ENCODE measurements around the gene FRAS1. TPM values are rescaled to one million over a fixed set of nuclear protein-coding genes. Genes with fewer than 3 reads are reported as not detected.

Gene FRAS1
- total RNA-seq, 1 experiment from 2014 or later, result 13.1 TPM

GRCh38 chr4:78379991-78380729 is 323.0 kb downstream of the FRAS1 start:
- ChIA-PET POLR2A (ENCODE audit: unreplicated experiment) (no interaction called here), CTCF (interaction anchor here (1.3 kb wide), 1 partner anchor 10 kb away, joined by 3 read pairs; no protein-coding TSS in a partner anchor)
- DNase-seq, result peak; percentile 18 to 48
- H3K9me2 ChIP-seq (ENCODE audit: insufficient read depth), result no peaks in the 10 kb centered on the region; the same call in 1 of the 2 replicates
- H4K20me1 ChIP-seq (ENCODE audit: insufficient read depth), result no peaks in the 10 kb centered on the region
- intact Hi-C loops (cut with micrococcal nuclease; ENCODE audit: unreplicated experiment), result no loop called here
- peaks cover 13% of the 10 kb centered on the region for H3K4me1 ChIP-seq (replicated peaks; ENCODE audit: insufficient read depth)
- no peaks in the 10 kb centered on the region for H3K9me3 ChIP-seq (ENCODE audit: insufficient read depth, low read depth)
- no peaks in the 10 kb centered on the region for H3K79me2 ChIP-seq (ENCODE audit: low read depth)
- BruUV-seq (replicated peaks), result no TSS peak
- no peak overlapping the region for H3K4me3 ChIP-seq
- no peak overlapping the region for H2AFZ ChIP-seq
- no peaks in the 10 kb centered on the region for H3F3A ChIP-seq (ENCODE audit: insufficient read depth, low read depth)
- no peaks in the 10 kb centered on the region for H3K27me3 ChIP-seq (ENCODE audit: insufficient read depth, low read depth)
- H3K4me2 ChIP-seq, result peak overlapping the region; percentile 47
- H3K36me3 ChIP-seq (ENCODE audit: low read depth), result no peaks in the 10 kb centered on the region
- H3K27ac ChIP-seq, result no peak overlapping the region
- TF ChIP-seq CTCF (conservative IDR thresholded peaks at IDR 0.05), result no peak
- no peak for TF ChIP-seq EZH2 (IDR thresholded peaks at IDR 0.05; ENCODE audit: low read depth)

- Histone ChIP-seq H3K27ac (no peak overlapping the region), H3K4me3 (no peak overlapping the region), H3K9me2 (ENCODE audit: insufficient read depth) (no peaks in the 10 kb centered on the region), H3K4me2 (no peak overlapping the region), H4K20me1 (ENCODE audit: insufficient read depth) (no peaks in the 10 kb centered on the region), H2AFZ (no peak overlapping the region), H3F3A (ENCODE audit: insufficient read depth, low read depth) (no peaks in the 10 kb centered on the region), H3K4me1 (replicated peaks; ENCODE audit: insufficient read depth) (no peaks in the 10 kb centered on the region), H3K36me3 (ENCODE audit: low read depth) (no peaks in the 10 kb centered on the region), H3K9me3 (ENCODE audit: insufficient read depth, low read depth) (no peaks in the 10 kb centered on the region), H3K79me2 (ENCODE audit: low read depth) (no peaks in the 10 kb centered on the region), H3K27me3 (ENCODE audit: insufficient read depth, low read depth) (no peaks in the 10 kb centered on the region)
- ChIA-PET POLR2A (ENCODE audit: unreplicated experiment) (interaction anchor here (1.0 kb wide), 1 partner anchor 45 kb away, joined by 3 read pairs; no protein-coding TSS in a partner anchor), CTCF (no interaction called here)
- TF ChIP-seq CTCF (conservative IDR thresholded peaks at IDR 0.05) (no peak), EZH2 (IDR thresholded peaks at IDR 0.05; ENCODE audit: low read depth) (no peak)
- no peak for DNase-seq
- intact Hi-C loops (cut with micrococcal nuclease; ENCODE audit: unreplicated experiment), result no loop called here
- BruUV-seq (replicated peaks), result no TSS peak
Observed at GRCh38 chr4:78386679-78387078, 329.6 kb downstream of the FRAS1 start.

GRCh38 chr4:78395642-78396041 is 338.5 kb downstream of the FRAS1 start:
- Histone ChIP-seq H3K36me3 (ENCODE audit: low read depth) (no peaks in the 10 kb centered on the region), H3K4me1 (replicated peaks; ENCODE audit: insufficient read depth) (no peaks in the 10 kb centered on the region), H3K9me3 (ENCODE audit: insufficient read depth, low read depth) (no peaks in the 10 kb centered on the region; the same call in 1 of the 2 replicates), H4K20me1 (ENCODE audit: insufficient read depth) (no peaks in the 10 kb centered on the region), H2AFZ (no peak overlapping the region), H3F3A (ENCODE audit: insufficient read depth, low read depth) (no peaks in the 10 kb centered on the region), H3K27ac (no peak overlapping the region), H3K79me2 (ENCODE audit: low read depth) (no peaks in the 10 kb centered on the region), H3K27me3 (ENCODE audit: insufficient read depth, low read depth) (no peaks in the 10 kb centered on the region), H3K4me3 (no peak overlapping the region), H3K4me2 (no peak overlapping the region), H3K9me2 (ENCODE audit: insufficient read depth) (no peaks in the 10 kb centered on the region)
- TF ChIP-seq CTCF (conservative IDR thresholded peaks at IDR 0.05) (no peak), EZH2 (IDR thresholded peaks at IDR 0.05; ENCODE audit: low read depth) (no peak)
- POLR2A ChIA-PET (ENCODE audit: unreplicated experiment), result no interaction called here
- no peak for DNase-seq
- intact Hi-C loops (cut with micrococcal nuclease; ENCODE audit: unreplicated experiment), result no loop called here
- BruUV-seq (replicated peaks), result no TSS peak
- CTCF ChIA-PET, result no interaction called here
